Left lung (tissue), 10 donors: Measurements from ENCODE around the gene PTPRC. TPM values are rescaled to one million over a fixed set of nuclear protein-coding genes. Genes with fewer than 3 reads are reported as not detected.

Experiments
- ATAC-seq: fragments of 200-7000 bp; cut with Tn5 transposase; one replicate; pipeline ENCODE4 v1.9.1; 2020; ENCODE audit warnings: moderate library complexity
- DNase-seq, 4 donors: peaks; one replicate each; pipeline ENCODE4 v3.0.0-alpha.2; 2013 to 2020
- H3K27ac ChIP-seq, 2 donors: fragments of 200-600 bp; sonication (generic) in 1 of 2; one replicate each; pipeline versions ENCODE4 v1.5.0 to v1.8.0; 2020 to 2021
- H3K27me3 ChIP-seq, 2 donors: fragments of 200-600 bp; sonication (generic) in 1 of 2; one replicate each; pipeline versions ENCODE4 v1.5.0 to v1.8.0; 2020 to 2021
- H3K36me3 ChIP-seq, 2 donors: fragments of 200-600 bp; sonication (generic) in 1 of 2; one replicate each; pipeline versions ENCODE4 v1.5.0 to v1.8.0; 2020 to 2021
- H3K4me1 ChIP-seq, 2 donors: fragments of 200-600 bp; one replicate each; pipeline ENCODE4 v1.8.0; 2021
- H3K4me3 ChIP-seq, 2 donors: fragments of 200-600 bp; sonication (generic) in 1 of 2; one replicate each; pipeline versions ENCODE4 v1.5.0 to v1.8.0; 2020 to 2021; ENCODE audit warnings: mild to moderate bottlenecking in 1 of 2
- H3K9me3 ChIP-seq, 2 donors: fragments of 200-600 bp; sonication (generic) in 1 of 2; one replicate each; pipeline versions ENCODE4 v1.5.0 to v1.8.0; 2020 to 2021
- intact Hi-C, 2 donors: fragments of 100-400 bp; cut with DNase I; formaldehyde crosslinking; loops; one replicate each; pipeline versions ENCODE4 v1.11.2 to v1.14.2; 2022
- polyA plus RNA-seq, 6 donors: library from polyadenylated mRNA; unstranded; fragments of 120-200 nt; gene quantifications; one replicate each; pipeline ENCODE4 v1.2.1, GENCODE V29; 2013; ENCODE audit not compliant: insufficient read length in 6 of 6
- total RNA-seq, 2 donors: library from RNA; stranded (reverse); fragmentation: NEBNext Ultra II Directional; extraction: Animal tissue kit (Norgen Biotek cat#: 25700); gene quantifications; one replicate each; pipeline ENCODE4 v1.2.1, GENCODE V29; 2021
- TF ChIP-seq, protein P1 (sequence below), 2 donors: fragments of 200-600 bp; sonication (generic) in 1 of 2; IDR thresholded peaks; one replicate each; pipeline versions ENCODE4 v1.5.0 to v1.8.0; 2021; ENCODE audit warnings: antibody characterized with exemption in 2 of 2
- donor health status: DM: no; HTN: yes; CAD: no.
- donor health status: DM: no; HTN: no; CAD: no.

PTPRC gene
- total and polyA plus RNA-seq, 8 donors: 7.0 to 180 (median 9.9) TPM

DNA sequence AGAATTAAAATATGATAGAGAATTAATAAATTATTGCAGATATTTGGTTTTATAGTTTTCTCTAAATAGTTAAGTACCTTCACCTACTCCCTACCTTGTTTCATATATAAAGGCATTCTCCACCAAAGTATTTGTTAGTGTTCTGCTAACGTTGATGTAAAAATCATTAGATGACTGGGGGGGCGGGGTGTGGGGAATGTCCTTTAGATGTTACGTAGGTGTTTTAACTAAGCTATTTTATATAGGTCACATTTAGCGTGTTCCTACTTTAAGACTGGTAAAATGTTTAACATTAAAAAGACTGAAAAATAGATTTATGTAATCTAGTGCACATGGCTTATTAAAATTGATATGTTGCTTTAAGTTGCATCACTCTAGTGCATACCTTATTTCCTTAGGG, 48.6 kb downstream of the PTPRC start:
- no peak overlapping the region for H3K27ac ChIP-seq
- H3K4me3 ChIP-seq: no peak overlapping the region
- DNase-seq: no peak
- ATAC-seq: no peak
- peaks cover 0 to 55% of the 10 kb centered on the region in 2 donors for H3K4me1 ChIP-seq
- TF ChIP-seq, protein P1, sequence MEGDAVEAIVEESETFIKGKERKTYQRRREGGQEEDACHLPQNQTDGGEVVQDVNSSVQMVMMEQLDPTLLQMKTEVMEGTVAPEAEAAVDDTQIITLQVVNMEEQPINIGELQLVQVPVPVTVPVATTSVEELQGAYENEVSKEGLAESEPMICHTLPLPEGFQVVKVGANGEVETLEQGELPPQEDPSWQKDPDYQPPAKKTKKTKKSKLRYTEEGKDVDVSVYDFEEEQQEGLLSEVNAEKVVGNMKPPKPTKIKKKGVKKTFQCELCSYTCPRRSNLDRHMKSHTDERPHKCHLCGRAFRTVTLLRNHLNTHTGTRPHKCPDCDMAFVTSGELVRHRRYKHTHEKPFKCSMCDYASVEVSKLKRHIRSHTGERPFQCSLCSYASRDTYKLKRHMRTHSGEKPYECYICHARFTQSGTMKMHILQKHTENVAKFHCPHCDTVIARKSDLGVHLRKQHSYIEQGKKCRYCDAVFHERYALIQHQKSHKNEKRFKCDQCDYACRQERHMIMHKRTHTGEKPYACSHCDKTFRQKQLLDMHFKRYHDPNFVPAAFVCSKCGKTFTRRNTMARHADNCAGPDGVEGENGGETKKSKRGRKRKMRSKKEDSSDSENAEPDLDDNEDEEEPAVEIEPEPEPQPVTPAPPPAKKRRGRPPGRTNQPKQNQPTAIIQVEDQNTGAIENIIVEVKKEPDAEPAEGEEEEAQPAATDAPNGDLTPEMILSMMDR (IDR thresholded peaks at IDR 0.05): no peak
- no peaks in the 10 kb centered on the region for H3K36me3 ChIP-seq
- no peaks in the 10 kb centered on the region for H3K27me3 ChIP-seq
- intact Hi-C loops: no loop called here
- H3K9me3 ChIP-seq: no peaks in the 10 kb centered on the region

- peaks cover 0 to 28% of the 10 kb centered on the region in 2 donors for H3K4me1 ChIP-seq
- intact Hi-C loops: no loop called here
- no peak overlapping the region for H3K4me3 ChIP-seq
- no peak for DNase-seq
- peaks cover 0 to 8% of the 10 kb centered on the region in 2 donors for H3K36me3 ChIP-seq
- H3K9me3 ChIP-seq: no peaks in the 10 kb centered on the region
- H3K27me3 ChIP-seq: no peaks in the 10 kb centered on the region
- ATAC-seq: no peak
- H3K27ac ChIP-seq: no peak overlapping the region
- TF ChIP-seq, protein P1 (IDR thresholded peaks at IDR 0.05): no peak
These were observed 52.2 kb downstream of the PTPRC start for GRCh38 chr1:198691063-198691462.

DNA sequence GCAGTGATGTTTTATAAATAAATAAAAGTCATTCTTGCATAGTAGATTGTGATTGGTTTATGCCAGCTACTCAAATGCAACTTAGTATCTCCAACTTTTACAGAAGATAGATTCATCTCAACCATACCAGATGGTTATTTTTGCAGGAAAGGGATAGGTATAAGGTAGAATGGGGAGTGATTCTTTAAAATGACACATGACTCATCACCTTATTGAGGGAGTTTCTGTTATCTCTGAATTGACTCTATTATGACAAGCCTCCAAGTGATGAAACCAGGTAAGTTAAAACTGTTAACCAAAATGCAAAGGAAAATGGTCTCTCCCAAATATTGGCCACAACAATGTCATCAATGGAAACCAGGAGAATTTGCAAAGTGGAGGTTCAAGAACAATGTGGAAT, 54.5 kb downstream of the PTPRC start:
- no peak overlapping the region for H3K4me3 ChIP-seq
- ATAC-seq (no peak), DNase-seq (no peak)
- intact Hi-C loops: no loop called here
- H3K27me3 ChIP-seq: no peaks in the 10 kb centered on the region
- peaks cover 0 to 17% of the 10 kb centered on the region in 2 donors for H3K4me1 ChIP-seq
- no peaks in the 10 kb centered on the region for H3K9me3 ChIP-seq
- TF ChIP-seq, protein P1 (IDR thresholded peaks at IDR 0.05): no peak
- H3K27ac ChIP-seq: no peak overlapping the region
- H3K36me3 ChIP-seq: peaks cover 0 to 8% of the 10 kb centered on the region in 2 donors

DNA sequence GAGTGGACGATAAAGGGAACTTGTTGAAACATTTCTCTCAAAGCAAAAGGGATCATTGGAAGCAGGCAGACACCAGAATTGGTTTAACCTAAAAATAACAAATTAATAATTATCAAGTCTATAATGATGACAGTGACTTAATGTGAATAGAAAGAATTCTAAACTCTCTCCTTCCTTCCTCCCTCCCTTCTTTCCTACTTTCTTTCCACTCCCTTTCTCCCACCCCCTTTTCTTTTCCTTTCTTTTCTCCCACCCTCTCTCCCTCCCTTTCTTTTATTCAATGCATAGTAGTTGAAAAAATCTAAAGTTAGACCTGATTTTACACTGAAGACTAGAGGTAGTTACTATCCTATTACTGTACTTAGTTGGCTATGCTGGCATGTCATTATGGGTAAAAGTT, 55.7 kb downstream of the PTPRC start:
- Histone ChIP-seq H3K4me3 (no peak overlapping the region), H3K9me3 (no peaks in the 10 kb centered on the region), H3K36me3 (peaks cover 0 to 12% of the 10 kb centered on the region in 2 donors), H3K4me1 (peaks cover 0 to 12% of the 10 kb centered on the region in 2 donors), H3K27me3 (no peaks in the 10 kb centered on the region), H3K27ac (no peak overlapping the region)
- no peak for DNase-seq
- no peak for ATAC-seq
- TF ChIP-seq, protein P1 (IDR thresholded peaks at IDR 0.05): no peak
- intact Hi-C loops: no loop called here

GRCh38 chr1:198696211-198696610, 57.4 kb downstream of the PTPRC start:
- Histone ChIP-seq H3K9me3 (no peaks in the 10 kb centered on the region), H3K4me1 (peaks cover 0 to 18% of the 10 kb centered on the region in 2 donors), H3K36me3 (peaks cover 0 to 29% of the 10 kb centered on the region in 2 donors), H3K4me3 (no peak overlapping the region), H3K27me3 (no peaks in the 10 kb centered on the region), H3K27ac (no peak overlapping the region)
- TF ChIP-seq, protein P1 (IDR thresholded peaks at IDR 0.05): no peak
- DNase-seq (no peak), ATAC-seq (no peak)
- intact Hi-C loops: no loop called here
